Stimulated activated CD8-positive, alpha-beta memory T cell treated with anti-CD3 and anti-CD28 coated beads, Interleukin-7, amount 100 ng/mL, for 1 hour (primary cell): ENCODE data around the gene ABCG1.

Experiments used
- DNase-seq, 2 donors: peaks; one replicate each; pipeline ENCODE4 v3.0.0-alpha.2; 2020; ENCODE audit warnings: low read depth in 2 of 2

ABCG1 gene

GRCh38 chr21:42306366-42307035, 87.6 kb downstream of the ABCG1 start:
- no peak for DNase-seq

GRCh38 chr21:42307106-42307505, 88.2 kb downstream of the ABCG1 start:
- DNase-seq: no peak

- DNase-seq: no peak
These were observed 89.4 kb downstream of the ABCG1 start for GRCh38 chr21:42308161-42308913.

- no peak for DNase-seq
These were observed 90.2 kb downstream of the ABCG1 start for GRCh38 chr21:42308914-42309752.

- peak; percentile 36 to 52 for DNase-seq
These were observed 90.8 kb downstream of the ABCG1 start for GRCh38 chr21:42309753-42310213.

GRCh38 chr21:42310411-42311001, 91.6 kb downstream of the ABCG1 start:
- no peak for DNase-seq

GRCh38 chr21:42311160-42311559, 92.2 kb downstream of the ABCG1 start:
- DNase-seq: no peak

- no peak for DNase-seq
These were observed 93.1 kb downstream of the ABCG1 start for GRCh38 chr21:42311816-42312625.

- no peak for DNase-seq
These were observed 93.7 kb downstream of the ABCG1 start for GRCh38 chr21:42312626-42313104.

- no peak for DNase-seq
These were observed 94.6 kb downstream of the ABCG1 start for GRCh38 chr21:42313501-42313969.

GRCh38 chr21:42314616-42315295, 95.8 kb downstream of the ABCG1 start:
- DNase-seq: no peak

GRCh38 chr21:42315296-42315891, 96.5 kb downstream of the ABCG1 start, which contains the start of gene TFF3:
Gene TFF3, minus strand, starts transcription at chr21:42315409. Its CDS starts 35 bp downstream, at chr21:42315374.
- no peak for DNase-seq

GRCh38 chr21:42316891-42317290, 98.0 kb downstream of the ABCG1 start:
- DNase-seq: no peak

- no peak for DNase-seq
These were observed 98.4 kb downstream of the ABCG1 start for GRCh38 chr21:42317341-42317741.

GRCh38 chr21:42317826-42318746, 99.1 kb downstream of the ABCG1 start:
- no peak for DNase-seq

GRCh38 chr21:42319376-42319775, 100.4 kb downstream of the ABCG1 start:
- DNase-seq: no peak

GRCh38 chr21:42319851-42320572, 101.1 kb downstream of the ABCG1 start:
- no peak for DNase-seq

GRCh38 chr21:42320791-42321190, 101.9 kb downstream of the ABCG1 start:
- DNase-seq: no peak
